ENCODE data around the gene RINL. TPM values are rescaled to one million over a fixed set of nuclear protein-coding genes. Genes with fewer than 3 reads are reported as not detected.
"Not testable (repeated sequence)": the region's sequence is repeated elsewhere in the genome, so short reads cannot be mapped to it uniquely, and the experiment has no call there.

RINL gene
- polyA plus RNA-seq, 3 donors from 2014 or later: 20.3 to 64.9 (median 47.3) TPM

- Mint-ChIP-seq H3K36me3 (peaks cover 19 to 60% (median 41%) of the 10 kb centered on the region in 3 donors), H3K27me3 (ENCODE audit: low read depth in 3 of 3) (peaks cover 15 to 27% (median 22%) of the 10 kb centered on the region in 3 donors), H3K4me1 (peaks cover 20 to 21% of the 10 kb centered on the region in 2 donors), H3K27ac (peak overlapping the region in 2 of 6 donors; percentile 30 to 42), H3K4me3 (no peak overlapping the region), H3K9me3 (no peaks in the 10 kb centered on the region)
- DNase-seq: no peak
Measured at GRCh38 chr19:38837656-38838121, 40.4 kb downstream of the RINL start.

GRCh38 chr19:38836983-38837626 is 41.0 kb downstream of the RINL start:
- peaks cover 12 to 21% (median 16%) of the 10 kb centered on the region in 3 donors for H3K27me3 Mint-ChIP-seq (ENCODE audit: low read depth in 3 of 3)
- peak overlapping the region in 3 of 6 donors; percentile 30 to 57 (median 42) for H3K27ac Mint-ChIP-seq

GRCh38 chr19:38836159-38836982 is 41.7 kb downstream of the RINL start:
- no peak for DNase-seq
- no peak overlapping the region for H3K4me3 Mint-ChIP-seq
- H3K27ac Mint-ChIP-seq: peak overlapping the region in 4 of 6 donors; percentile 30 to 57 (median 48)
- H3K4me1 Mint-ChIP-seq: peaks cover 18 to 19% of the 10 kb centered on the region in 2 donors
- peaks cover 11 to 14% (median 14%) of the 10 kb centered on the region in 3 donors for H3K27me3 Mint-ChIP-seq (ENCODE audit: low read depth in 3 of 3)
- H3K36me3 Mint-ChIP-seq: peaks cover 11 to 47% (median 29%) of the 10 kb centered on the region in 3 donors
- no peaks in the 10 kb centered on the region for H3K9me3 Mint-ChIP-seq

More at GRCh38 chr19:38836983-38837626, 41.0 kb downstream of the RINL start:
- DNase-seq: no peak
- Mint-ChIP-seq H3K9me3 (no peaks in the 10 kb centered on the region), H3K4me1 (peaks cover 17 to 18% of the 10 kb centered on the region in 2 donors), H3K36me3 (peaks cover 15 to 54% (median 35%) of the 10 kb centered on the region in 3 donors), H3K4me3 (no peak overlapping the region)

GRCh38 chr19:38834590-38834989 is 43.5 kb downstream of the RINL start:
- H3K9me3 Mint-ChIP-seq: no peaks in the 10 kb centered on the region
- H3K4me1 Mint-ChIP-seq: peaks cover 27 to 29% of the 10 kb centered on the region in 2 donors
- peak overlapping the region in 2 of 6 donors; percentile 40 to 71 for H3K27ac Mint-ChIP-seq
- H3K36me3 Mint-ChIP-seq: peaks cover 15 to 40% (median 22%) of the 10 kb centered on the region in 3 donors
- H3K27me3 Mint-ChIP-seq (ENCODE audit: low read depth in 3 of 3): peaks cover 9 to 11% (median 10%) of the 10 kb centered on the region in 3 donors
- H3K4me3 Mint-ChIP-seq: no peak overlapping the region
- no peak for DNase-seq

- H3K36me3 Mint-ChIP-seq: peaks cover 10 to 35% (median 18%) of the 10 kb centered on the region in 3 donors
- H3K4me1 Mint-ChIP-seq: peaks cover 27 to 29% of the 10 kb centered on the region in 2 donors
- H3K27me3 Mint-ChIP-seq (ENCODE audit: low read depth in 3 of 3): peaks cover 7 to 11% (median 9%) of the 10 kb centered on the region in 3 donors
- peak overlapping the region in 5 of 6 donors; percentile 34 to 70 (median 63) for H3K27ac Mint-ChIP-seq
- H3K9me3 Mint-ChIP-seq: no peaks in the 10 kb centered on the region
- no peak for DNase-seq
- no peak overlapping the region for H3K4me3 Mint-ChIP-seq
Measured at GRCh38 chr19:38834104-38834490, 44.0 kb downstream of the RINL start.

GRCh38 chr19:38833092-38833425 is 45.0 kb downstream of the RINL start:
- no peak for DNase-seq
- peaks cover 0 to 7% (median 3%) of the 10 kb centered on the region in 3 donors for H3K27me3 Mint-ChIP-seq (ENCODE audit: low read depth in 3 of 3)
- peaks cover 12 to 29% (median 14%) of the 10 kb centered on the region in 3 donors for H3K36me3 Mint-ChIP-seq
- peak overlapping the region in 3 of 5 donors; percentile 15 to 21 (median 15) for H3K4me3 Mint-ChIP-seq
- H3K4me1 Mint-ChIP-seq: peaks cover 27 to 28% of the 10 kb centered on the region in 2 donors
- H3K27ac Mint-ChIP-seq: peak overlapping the region in 5 of 6 donors; percentile 24 to 70 (median 30)
- H3K9me3 Mint-ChIP-seq: no peaks in the 10 kb centered on the region

- peak in 1 of 3 donors; percentile 36 for DNase-seq
- peaks cover 0 to 4% (median 3%) of the 10 kb centered on the region in 3 donors for H3K27me3 Mint-ChIP-seq (ENCODE audit: low read depth in 3 of 3)
- H3K4me3 Mint-ChIP-seq: peak overlapping the region; percentile 90 to 96 (median 92)
- peak overlapping the region; percentile 89 to 98 (median 95) for H3K27ac Mint-ChIP-seq
- peaks cover 11 to 23% (median 13%) of the 10 kb centered on the region in 3 donors for H3K36me3 Mint-ChIP-seq
- peaks cover 31 to 39% of the 10 kb centered on the region in 2 donors for H3K4me1 Mint-ChIP-seq
- no peaks in the 10 kb centered on the region for H3K9me3 Mint-ChIP-seq
Measured at GRCh38 chr19:38831142-38831605, 46.9 kb downstream of the RINL start.

- no peak for DNase-seq
- Mint-ChIP-seq H3K9me3 (no peaks in the 10 kb centered on the region), H3K4me1 (peaks cover 33 to 41% of the 10 kb centered on the region in 2 donors), H3K27ac (peak overlapping the region; percentile 89 to 98 (median 95)), H3K4me3 (peak overlapping the region; percentile 90 to 96 (median 92)), H3K36me3 (peaks cover 11 to 20% (median 11%) of the 10 kb centered on the region in 3 donors), H3K27me3 (ENCODE audit: low read depth in 3 of 3) (peaks cover 0 to 4% (median 3%) of the 10 kb centered on the region in 3 donors)
Measured at GRCh38 chr19:38830039-38830733, 47.9 kb downstream of the RINL start.

- H3K9me3 Mint-ChIP-seq; H3K27ac Mint-ChIP-seq; DNase-seq; H3K27me3 Mint-ChIP-seq (ENCODE audit: low read depth in 3 of 3): not testable (repeated sequence)
- Mint-ChIP-seq H3K4me3 (peak overlapping the region in 1 of 5 donors; percentile 18), H3K36me3 (peaks cover 11 to 20% (median 11%) of the 10 kb centered on the region in 3 donors), H3K4me1 (peaks cover 33 to 50% of the 10 kb centered on the region in 2 donors)
Measured at GRCh38 chr19:38829203-38829602, 48.9 kb downstream of the RINL start.

GRCh38 chr19:38826856-38827551 is 51.1 kb downstream of the RINL start:
- H3K27ac Mint-ChIP-seq: peak overlapping the region in 2 of 6 donors; percentile 59 to 69
- no peak overlapping the region for H3K4me3 Mint-ChIP-seq
- H3K36me3 Mint-ChIP-seq: peaks cover 22 to 42% (median 23%) of the 10 kb centered on the region in 3 donors
- no peak for DNase-seq
- H3K4me1 Mint-ChIP-seq: peaks cover 30 to 65% of the 10 kb centered on the region in 2 donors
- peaks cover 0 to 4% (median 4%) of the 10 kb centered on the region in 3 donors for H3K27me3 Mint-ChIP-seq (ENCODE audit: low read depth in 3 of 3)
- H3K9me3 Mint-ChIP-seq: no peaks in the 10 kb centered on the region

- DNase-seq; H3K4me3 Mint-ChIP-seq; H3K27me3 Mint-ChIP-seq (ENCODE audit: low read depth in 3 of 3); H3K27ac Mint-ChIP-seq; H3K9me3 Mint-ChIP-seq: not testable (repeated sequence)
- Mint-ChIP-seq H3K4me1 (peaks cover 19 to 57% of the 10 kb centered on the region in 2 donors), H3K36me3 (peaks cover 22 to 41% (median 23%) of the 10 kb centered on the region in 3 donors)
Measured at GRCh38 chr19:38825936-38826335, 52.1 kb downstream of the RINL start.

- H3K4me3 Mint-ChIP-seq; DNase-seq; H3K27ac Mint-ChIP-seq; H3K27me3 Mint-ChIP-seq (ENCODE audit: low read depth in 3 of 3); H3K9me3 Mint-ChIP-seq: not testable (repeated sequence)
- Mint-ChIP-seq H3K4me1 (peaks cover 6 to 41% of the 10 kb centered on the region in 2 donors), H3K36me3 (peaks cover 13 to 37% (median 18%) of the 10 kb centered on the region in 3 donors)
Measured at GRCh38 chr19:38821230-38821825, 56.7 kb downstream of the RINL start.

Measured in immature natural killer cell (primary cell).